Amniotic stem cell (primary cell): ENCODE results near the gene KRT32.
A peak's percentile ranks its signal among the peaks of the same experiment; 100 is the strongest.
"Not testable (repeated sequence)": the region's sequence is repeated elsewhere in the genome, so short reads cannot be mapped to it uniquely, and the experiment has no call there.

ENCODE experiments used
- DNase-seq: peaks from one replicate; lab custom pipeline; 2025; lab: John Stamatoyannopoulos, UW

Gene KRT32

DNA sequence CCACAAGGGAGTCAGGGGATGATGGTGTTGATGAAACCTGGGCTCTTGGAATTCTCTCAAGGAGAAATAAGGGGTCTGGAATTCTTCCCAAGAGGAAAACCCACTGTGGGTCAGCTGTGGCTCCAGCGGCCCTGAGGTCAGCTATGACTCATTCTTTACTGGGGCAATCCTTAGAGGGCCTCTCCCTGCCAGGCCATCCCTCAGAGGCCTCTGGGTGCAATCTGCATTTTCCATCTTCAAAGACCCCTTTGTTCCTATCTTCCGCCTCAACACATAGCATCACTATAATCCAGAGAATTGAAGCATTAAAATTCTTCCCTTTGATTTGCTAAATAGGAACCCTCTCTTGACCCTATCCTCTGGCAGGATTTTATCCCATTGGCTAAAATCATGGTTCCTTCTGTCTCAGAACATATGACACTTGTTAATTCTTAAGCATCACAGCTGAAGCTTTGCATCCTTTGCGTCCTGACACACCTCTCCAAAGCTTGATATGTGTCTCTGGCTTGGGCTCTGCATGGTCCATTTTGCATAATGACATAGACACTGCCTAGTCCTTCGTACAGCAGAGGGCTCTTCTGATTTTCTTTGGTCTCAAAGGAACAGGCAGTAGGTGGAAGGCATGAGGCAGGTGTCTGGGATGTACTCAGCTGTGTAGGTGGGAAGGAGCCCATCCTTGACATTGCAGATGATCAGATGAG lies 38.4 kb downstream of the KRT32 start:
- no peak for DNase-seq

- DNase-seq = no peak
Observed at GRCh38 chr17:41424111-41424635, 43.0 kb downstream of the KRT32 start, which contains the start of gene KRT37. KRT37 (minus strand) TSS chr17:41424585; CDS start chr17:41424523, 62 bp downstream.

DNA sequence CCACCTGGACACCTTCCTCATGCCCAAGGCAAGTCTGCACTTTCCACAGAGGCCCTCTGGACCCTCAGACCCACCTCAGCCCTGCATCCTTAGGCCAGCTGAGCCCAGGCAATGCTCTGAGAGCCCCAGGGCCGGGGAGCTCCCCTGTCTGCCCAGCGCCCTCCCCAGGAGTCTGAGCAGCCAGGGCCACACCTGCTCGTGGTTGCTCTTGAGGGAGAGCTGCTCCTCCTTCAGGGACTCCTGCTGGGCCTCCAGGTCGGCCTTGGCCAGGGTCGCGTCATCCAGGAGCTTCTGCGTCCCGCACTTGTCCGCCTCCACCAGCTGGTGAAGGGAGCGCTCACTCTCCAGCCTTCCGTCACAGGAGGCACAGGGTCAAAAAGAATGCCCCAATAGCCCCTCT lies 44.6 kb downstream of the KRT32 start:
- DNase-seq = not testable (repeated sequence)

- DNase-seq = no peak
Observed at GRCh38 chr17:41421617-41422016, 45.6 kb downstream of the KRT32 start.

DNA sequence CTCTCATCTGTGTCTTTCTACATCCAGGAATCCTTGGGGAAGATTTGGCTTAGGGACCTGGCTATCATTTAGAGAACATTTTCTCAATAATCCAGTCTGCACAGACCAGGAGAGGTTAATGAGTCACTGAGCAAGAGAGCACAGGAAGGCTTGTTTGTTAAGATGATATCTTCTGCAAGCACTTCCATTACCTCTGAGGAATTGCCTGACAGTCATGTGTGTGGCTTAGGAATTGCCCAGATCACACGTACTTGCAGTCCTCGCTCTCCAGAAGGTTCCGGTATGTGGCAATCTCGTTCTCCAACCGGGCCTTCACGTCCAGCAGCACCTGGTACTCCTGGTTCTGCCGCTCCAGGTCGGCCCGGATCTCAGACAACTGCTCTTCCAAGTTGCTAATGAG lies 46.1 kb downstream of the KRT32 start:
- no peak for DNase-seq

DNA sequence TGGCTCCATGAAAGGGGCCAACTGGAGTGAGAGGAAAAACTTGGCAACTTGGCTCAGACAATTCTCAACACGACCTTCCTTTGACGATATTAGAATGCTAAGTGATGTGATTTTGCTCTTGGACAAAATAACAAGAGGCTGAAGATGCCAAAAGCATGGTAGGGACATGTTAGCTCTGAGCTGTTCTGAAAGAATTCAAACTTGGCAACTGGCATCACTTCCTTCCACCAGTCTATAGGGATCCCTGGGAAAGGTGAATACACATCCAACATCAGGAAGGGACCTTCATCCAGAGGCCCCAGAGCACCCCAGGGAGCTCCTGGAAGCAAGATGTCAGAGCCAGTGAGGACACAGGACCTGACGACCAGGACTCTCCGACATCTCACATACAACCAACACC lies 47.1 kb downstream of the KRT32 start:
- no peak for DNase-seq

DNA sequence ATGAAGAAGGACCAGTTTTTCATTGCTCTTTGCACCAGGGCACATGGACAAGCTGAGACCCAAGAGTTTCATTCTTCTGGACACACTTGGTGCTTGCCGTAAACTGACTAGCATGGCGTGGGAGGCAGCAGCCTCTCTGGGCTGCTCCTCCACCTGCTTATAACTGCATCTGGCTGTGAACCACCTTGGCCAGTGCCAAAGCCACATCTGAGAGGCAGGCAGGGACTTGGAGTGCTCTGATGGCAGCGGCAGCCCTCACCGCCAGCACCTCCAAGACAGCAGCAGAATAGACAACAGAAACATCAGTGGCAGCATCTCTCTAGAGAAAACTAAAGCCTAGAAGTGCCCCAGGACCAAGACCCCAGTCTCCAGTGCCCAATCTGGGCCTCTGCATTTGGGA lies 47.5 kb downstream of the KRT32 start:
- no peak for DNase-seq

DNA sequence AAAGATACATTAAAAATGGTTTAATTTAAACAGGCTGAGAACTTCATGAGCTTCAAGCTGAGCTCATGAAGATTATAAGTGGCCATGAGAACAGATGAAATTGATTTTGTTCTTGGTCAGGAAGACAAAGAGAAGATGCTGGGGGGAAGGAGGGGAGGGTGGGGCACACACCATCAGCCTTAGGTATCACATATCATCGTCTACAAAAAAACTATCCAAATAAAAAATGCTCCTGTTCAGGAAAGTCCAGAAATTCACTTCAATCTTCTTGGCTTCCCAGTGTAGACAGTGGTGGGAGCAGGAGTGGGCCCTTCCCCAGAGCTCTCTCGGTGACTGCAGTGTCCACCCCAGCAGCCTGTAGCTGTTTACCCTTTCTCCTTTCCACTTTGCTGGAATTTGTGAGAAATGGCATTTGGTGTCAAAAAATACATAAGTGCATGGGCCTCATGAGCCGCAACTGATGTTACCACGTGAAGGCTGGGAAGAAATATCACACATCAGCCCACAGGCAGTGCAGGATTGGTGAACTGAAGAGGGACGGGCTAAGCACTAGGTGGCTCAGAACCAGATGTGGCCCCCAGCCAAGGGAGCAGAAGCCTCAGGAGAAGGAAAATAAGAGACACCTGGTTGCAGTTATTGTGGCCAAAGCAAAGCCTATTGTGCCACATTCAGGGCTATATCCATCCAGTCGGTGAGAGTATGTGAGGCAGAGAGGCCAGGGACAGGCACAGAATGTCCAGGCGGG lies 48.9 kb downstream of the KRT32 start:
- no peak for DNase-seq

GRCh38 chr17:41417576-41418015 lies 49.6 kb downstream of the KRT32 start:
- DNase-seq = no peak

DNA sequence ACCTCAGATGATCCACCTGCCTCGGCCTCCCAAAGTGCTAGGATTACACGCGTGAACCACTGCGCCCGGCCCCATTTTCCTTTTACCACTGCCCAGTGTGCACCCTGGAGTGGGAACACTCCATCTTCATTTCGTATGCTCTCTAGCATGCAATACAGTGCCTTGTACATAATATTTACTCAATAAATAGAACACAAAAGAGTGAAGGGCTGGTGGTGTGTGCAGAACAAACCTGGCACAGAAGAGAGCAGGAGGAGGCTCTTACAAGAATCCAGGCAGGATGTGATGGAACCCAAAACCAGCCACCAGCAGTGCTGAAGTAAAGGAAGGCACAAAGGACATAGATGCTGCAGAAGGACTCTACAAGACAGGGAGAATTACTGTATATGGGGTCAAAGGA lies 50.1 kb downstream of the KRT32 start:
- no peak for DNase-seq

GRCh38 chr17:41416479-41416878 lies 50.7 kb downstream of the KRT32 start:
- no peak for DNase-seq

- DNase-seq = peak; percentile 41
Observed at GRCh38 chr17:41415833-41416335, 51.3 kb downstream of the KRT32 start.

DNA sequence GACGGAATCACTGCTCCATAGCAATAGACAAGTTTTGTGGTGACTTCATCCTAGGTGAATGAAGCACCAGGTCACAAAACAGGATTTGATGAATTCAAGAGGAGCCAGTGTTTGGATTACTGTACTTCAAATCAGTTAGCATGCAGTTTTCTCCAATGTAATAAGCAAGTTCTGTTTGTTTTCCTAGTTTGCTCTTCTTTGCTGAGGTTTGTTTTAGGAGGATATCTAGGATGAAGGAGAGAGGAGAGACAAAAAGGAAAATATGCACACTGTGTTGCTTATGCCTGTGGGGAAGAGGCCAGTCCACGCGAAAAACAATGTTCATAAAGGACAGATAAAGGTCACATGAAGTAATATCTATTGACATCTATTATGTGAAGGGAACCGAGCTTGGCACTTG lies 51.8 kb downstream of the KRT32 start:
- no peak for DNase-seq

GRCh38 chr17:41413982-41414381 lies 53.2 kb downstream of the KRT32 start:
- no peak for DNase-seq

GRCh38 chr17:41413353-41413957 lies 53.7 kb downstream of the KRT32 start:
- DNase-seq = no peak

- DNase-seq = no peak
Observed at GRCh38 chr17:41411072-41411840, 55.9 kb downstream of the KRT32 start.
